Keratinocyte (primary cell): Measurements from ENCODE around the gene SPTBN1. TPM values are rescaled to one million over a fixed set of nuclear protein-coding genes. Genes with fewer than 3 reads are reported as not detected.

Experiments used
- DNase-seq: peaks from one replicate; pipeline ENCODE4 v3.0.0-alpha.2; 2011; ENCODE audit warnings: low read depth, missing footprints, low spot score
- FAIRE-seq: peaks from 2 replicates; lab custom pipeline; 2011; peaks lifted over from hg19 to GRCh38; lab: Jason Lieb, UNC
- H2AFZ ChIP-seq: 2 replicates; pipeline ENCODE4 v1.6.0; 2012; ENCODE audit warnings: low read length, control low read depth, inconsistent platforms; ENCODE audit not compliant: control insufficient read depth
- H3K27ac ChIP-seq: 2 replicates; pipeline ENCODE4 v1.5.1; 2011; ENCODE audit warnings: low read length; ENCODE audit not compliant: control insufficient read depth, insufficient read depth
- H3K27me3 ChIP-seq: 3 replicates; pipeline ENCODE4 v1.6.0; 2011; ENCODE audit warnings: low read length; ENCODE audit not compliant: control insufficient read depth, insufficient read depth; ENCODE audit errors: extremely low read depth
- H3K36me3 ChIP-seq, 2 experiments: 2 replicates in 1 of 2; 3 replicates in 1 of 2; pipeline ENCODE4 v1.5.1; 2011; ENCODE audit warnings: low read length in 2 of 2, mild to moderate bottlenecking in 1 of 2; ENCODE audit not compliant: control insufficient read depth in 2 of 2, insufficient read depth in 2 of 2; ENCODE audit errors: extremely low read depth in 1 of 2
- H3K4me1 ChIP-seq: 3 replicates; pipeline ENCODE4 v1.5.1; 2011; ENCODE audit warnings: low read length; ENCODE audit not compliant: control insufficient read depth, insufficient read depth; ENCODE audit errors: extremely low read depth
- H3K4me2 ChIP-seq: 3 replicates; pipeline ENCODE4 v1.6.0; 2011; ENCODE audit warnings: low read depth, low read length; ENCODE audit not compliant: control insufficient read depth, insufficient read depth; ENCODE audit errors: extremely low read depth
- H3K4me3 ChIP-seq, 3 experiments: fragments of 200-600 bp in 1 of 3; sonication (generic) in 1 of 3; 2 replicates in 2 of 3; 3 replicates in 1 of 3; pipeline ENCODE4 v1.5.1; 2011 to 2016; ENCODE audit warnings: low read length in 3 of 3, mild to moderate bottlenecking in 3 of 3, control low read depth in 2 of 3, inconsistent platforms in 1 of 3, low read depth in 1 of 3, mixed read lengths in 1 of 3, mixed run types in 1 of 3, moderate library complexity in 1 of 3; ENCODE audit not compliant: control insufficient read depth in 2 of 3, insufficient read depth in 2 of 3; ENCODE audit errors: extremely low read depth in 1 of 3
- H3K79me2 ChIP-seq: 2 replicates; pipeline ENCODE4 v1.6.0; 2012; ENCODE audit warnings: low read length; ENCODE audit not compliant: control insufficient read depth, insufficient read depth
- H3K9ac ChIP-seq: 3 replicates; pipeline ENCODE4 v1.6.0; 2011; ENCODE audit warnings: low read length; ENCODE audit not compliant: control insufficient read depth, insufficient read depth; ENCODE audit errors: extremely low read depth
- H3K9me1 ChIP-seq: 3 replicates; pipeline ENCODE4 v1.6.0; 2011; ENCODE audit warnings: low read length; ENCODE audit not compliant: control insufficient read depth, insufficient read depth; ENCODE audit errors: extremely low read depth
- H3K9me3 ChIP-seq: 2 replicates; pipeline ENCODE4 v1.5.1; 2012; ENCODE audit warnings: low read depth, low read length; ENCODE audit not compliant: control insufficient read depth
- H4K20me1 ChIP-seq: 3 replicates; pipeline ENCODE4 v1.6.0; 2011; ENCODE audit warnings: low read length; ENCODE audit not compliant: control insufficient read depth, insufficient read depth; ENCODE audit errors: extremely low read depth
- EZH2 ChIP-seq: IDR thresholded peaks from one replicate; pipeline ENCODE4 v1.6.1; 2012; ENCODE audit warnings: inconsistent platforms, mild to moderate bottlenecking, low read length, moderate library complexity
- dilution Hi-C: fragments of 300-500 bp; cut with MboI; formaldehyde crosslinking; loops from one replicate; pipeline ENCODE4 v1.7.0; 2020; ENCODE audit warnings: low sequenced_read_pairs; ENCODE audit not compliant: extremely low pct_ligation_motif_present
- polyA plus RNA-seq, 5 experiments: library from polyadenylated mRNA; depleted of rRNA in 3 of 5; stranded (reverse) in 3 of 5; stranded (forward) in 1 of 5; unstranded in 1 of 5; fragments of >200 nt; gene quantifications; 1 replicate in 1 of 5; 2 replicates in 3 of 5; 3 replicates in 1 of 5; pipeline versions ENCODE4 v1.2.1 to v1.2.3, GENCODE V29; 2011 to 2012; ENCODE audit warnings: missing spikeins in 2 of 5, low read depth in 1 of 5, low replicate concordance in 1 of 5
- TF ChIP-seq, protein P1 (sequence below), 3 experiments: IDR thresholded peaks in 1 of 3; conservative IDR thresholded peaks in 1 of 3; optimal IDR thresholded peaks in 1 of 3; 2 replicates in 2 of 3; 3 replicates in 1 of 3; pipeline versions ENCODE3 to v1.5.1; 2011; ENCODE audit warnings: low read length in 3 of 3, mild to moderate bottlenecking in 3 of 3, moderate library complexity in 2 of 3, control low read depth in 1 of 3, inconsistent platforms in 1 of 3; ENCODE audit not compliant: insufficient read depth in 2 of 3; ENCODE audit errors: extremely low read depth in 1 of 3

Gene SPTBN1
- polyA plus RNA-seq, 1 donor (not counting 4 experiments of a cell fraction or from before 2014, with no cell fraction given): 40.0 TPM

DNA sequence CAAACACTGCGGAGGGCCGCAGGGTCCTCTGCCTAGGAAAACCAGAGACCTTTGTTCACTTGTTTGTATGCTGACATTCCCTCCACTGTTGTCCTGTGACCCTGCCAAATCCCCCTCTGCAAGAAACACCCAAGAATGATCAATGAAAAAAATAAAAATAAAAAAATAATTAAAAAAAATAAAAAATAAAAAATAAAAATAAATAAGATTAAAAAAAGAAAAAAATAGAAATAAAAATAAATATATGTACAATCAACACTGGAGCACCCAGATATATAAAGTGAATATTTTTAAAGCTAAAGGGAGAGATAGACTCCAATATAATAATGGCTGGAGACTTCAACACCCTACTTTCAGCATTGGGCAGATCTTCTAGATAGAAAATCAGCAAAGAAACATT lies 243.5 kb downstream of the SPTBN1 start:
- dilution Hi-C loops: no loop called here
- H3K36me3 ChIP-seq: no peaks in the 10 kb centered on the region
- FAIRE-seq: no peak

DNA sequence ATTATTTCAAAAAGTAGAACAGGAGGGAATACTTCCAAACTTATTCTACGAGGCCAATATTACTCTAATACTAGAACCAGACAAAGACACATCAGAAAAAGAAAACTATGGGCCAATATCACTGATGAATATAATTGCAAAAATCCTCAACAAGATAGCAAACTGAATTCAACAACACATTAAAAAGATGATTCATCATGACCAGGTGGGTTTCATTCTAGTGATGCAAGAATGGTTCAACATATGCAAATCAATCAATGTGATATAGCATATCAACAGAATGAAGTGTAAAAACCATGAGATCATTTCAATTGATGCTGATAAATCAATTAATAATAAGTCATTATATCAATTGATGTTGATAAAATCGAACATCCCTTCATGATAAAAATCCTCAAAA lies 244.9 kb downstream of the SPTBN1 start:
- Histone ChIP-seq H3K4me3 (no peak overlapping the region), H3K4me2 (no peak overlapping the region), H3K9me1 (no peaks in the 10 kb centered on the region), H3K9me3 (no peaks in the 10 kb centered on the region), H3K36me3 (no peaks in the 10 kb centered on the region), H3K4me1 (no peaks in the 10 kb centered on the region), H3K27ac (no peak overlapping the region), H3K79me2 (no peaks in the 10 kb centered on the region), H3K27me3 (no peaks in the 10 kb centered on the region), H4K20me1 (no peaks in the 10 kb centered on the region), H2AFZ (no peak overlapping the region), H3K9ac (no peak overlapping the region)
- no peak for DNase-seq
- dilution Hi-C loops: no loop called here
- FAIRE-seq: peak; percentile 23
- TF ChIP-seq EZH2: no peak
- TF ChIP-seq, protein P1, sequence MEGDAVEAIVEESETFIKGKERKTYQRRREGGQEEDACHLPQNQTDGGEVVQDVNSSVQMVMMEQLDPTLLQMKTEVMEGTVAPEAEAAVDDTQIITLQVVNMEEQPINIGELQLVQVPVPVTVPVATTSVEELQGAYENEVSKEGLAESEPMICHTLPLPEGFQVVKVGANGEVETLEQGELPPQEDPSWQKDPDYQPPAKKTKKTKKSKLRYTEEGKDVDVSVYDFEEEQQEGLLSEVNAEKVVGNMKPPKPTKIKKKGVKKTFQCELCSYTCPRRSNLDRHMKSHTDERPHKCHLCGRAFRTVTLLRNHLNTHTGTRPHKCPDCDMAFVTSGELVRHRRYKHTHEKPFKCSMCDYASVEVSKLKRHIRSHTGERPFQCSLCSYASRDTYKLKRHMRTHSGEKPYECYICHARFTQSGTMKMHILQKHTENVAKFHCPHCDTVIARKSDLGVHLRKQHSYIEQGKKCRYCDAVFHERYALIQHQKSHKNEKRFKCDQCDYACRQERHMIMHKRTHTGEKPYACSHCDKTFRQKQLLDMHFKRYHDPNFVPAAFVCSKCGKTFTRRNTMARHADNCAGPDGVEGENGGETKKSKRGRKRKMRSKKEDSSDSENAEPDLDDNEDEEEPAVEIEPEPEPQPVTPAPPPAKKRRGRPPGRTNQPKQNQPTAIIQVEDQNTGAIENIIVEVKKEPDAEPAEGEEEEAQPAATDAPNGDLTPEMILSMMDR (optimal IDR thresholded peaks at IDR 0.05 in 1 of 3, IDR thresholded peaks at IDR 0.05 in 1 of 3, conservative IDR thresholded peaks at IDR 0.05 in 1 of 3; ENCODE audit: extremely low read depth in 1 of 3, insufficient read depth in 2 of 3, low read length in 3 of 3): no peak

More for the DNA sequence above, 243.5 kb downstream of the SPTBN1 start:
- no peak for TF ChIP-seq EZH2
- TF ChIP-seq, protein P1 (optimal IDR thresholded peaks at IDR 0.05 in 1 of 3, IDR thresholded peaks at IDR 0.05 in 1 of 3, conservative IDR thresholded peaks at IDR 0.05 in 1 of 3; ENCODE audit: extremely low read depth in 1 of 3, insufficient read depth in 2 of 3, low read length in 3 of 3): no peak
- H3K4me2 ChIP-seq: no peak overlapping the region
- no peak for DNase-seq
- H3K4me3 ChIP-seq: no peak overlapping the region
- no peak overlapping the region for H3K9ac ChIP-seq
- H3K4me1 ChIP-seq: no peaks in the 10 kb centered on the region
- no peaks in the 10 kb centered on the region for H3K27me3 ChIP-seq
- no peak overlapping the region for H3K27ac ChIP-seq
- no peaks in the 10 kb centered on the region for H3K9me3 ChIP-seq
- H4K20me1 ChIP-seq: no peaks in the 10 kb centered on the region
- no peaks in the 10 kb centered on the region for H3K79me2 ChIP-seq
- no peak overlapping the region for H2AFZ ChIP-seq
- H3K9me1 ChIP-seq: no peaks in the 10 kb centered on the region
